Glutamatergic neuron (in vitro differentiated cells): ENCODE data around the gene CHRNA7. TPM values are rescaled to one million over a fixed set of nuclear protein-coding genes. Genes with fewer than 3 reads are reported as not detected.

Experiments used
- DNase-seq: peaks from one replicate; pipeline ENCODE4 v3.0.0; 2022
- H3K27ac Mint-ChIP-seq: one replicate; pipeline ENCODE4 v1.8.0; 2020; ENCODE audit warnings: mild to moderate bottlenecking, mixed read lengths, inconsistent platforms; ENCODE audit not compliant: unreplicated experiment
- H3K27me3 Mint-ChIP-seq: one replicate; pipeline ENCODE4 v1.8.0; 2020; ENCODE audit warnings: mild to moderate bottlenecking, moderate library complexity, mixed read lengths, inconsistent platforms; ENCODE audit not compliant: unreplicated experiment
- H3K36me3 Mint-ChIP-seq: one replicate; pipeline ENCODE4 v1.8.0; 2020; ENCODE audit warnings: mild to moderate bottlenecking, mixed read lengths, inconsistent platforms; ENCODE audit not compliant: unreplicated experiment
- H3K4me1 Mint-ChIP-seq: one replicate; pipeline ENCODE4 v1.8.0; 2020; ENCODE audit warnings: mild to moderate bottlenecking, low read depth, mixed read lengths, inconsistent platforms; ENCODE audit not compliant: unreplicated experiment
- H3K4me3 Mint-ChIP-seq: one replicate; pipeline ENCODE4 v1.8.0; 2020; ENCODE audit warnings: mild to moderate bottlenecking, mixed read lengths, inconsistent platforms; ENCODE audit not compliant: unreplicated experiment
- H3K9me3 Mint-ChIP-seq: one replicate; pipeline ENCODE4 v1.8.0; 2020; ENCODE audit warnings: mild to moderate bottlenecking, moderate library complexity, mixed read lengths, inconsistent platforms; ENCODE audit not compliant: unreplicated experiment
- total RNA-seq: library from RNA; stranded (reverse); fragmentation: NEBNext Ultra II Directional; extraction: Animal tissue kit (Norgen Biotek cat#: 25700); gene quantifications from one replicate; pipeline ENCODE4 v1.2.1, GENCODE V29; 2021; ENCODE audit not compliant: unreplicated experiment
- TF ChIP-seq, protein P1 (sequence below): fragments of 200-600 bp; sonication (generic); IDR thresholded peaks from one replicate; pipeline ENCODE4 v1.5.0; 2021; ENCODE audit not compliant: partially characterized antibody, unreplicated experiment

CHRNA7 gene
- total RNA-seq, 1 donor from 2014 or later = 19.1 TPM

DNA sequence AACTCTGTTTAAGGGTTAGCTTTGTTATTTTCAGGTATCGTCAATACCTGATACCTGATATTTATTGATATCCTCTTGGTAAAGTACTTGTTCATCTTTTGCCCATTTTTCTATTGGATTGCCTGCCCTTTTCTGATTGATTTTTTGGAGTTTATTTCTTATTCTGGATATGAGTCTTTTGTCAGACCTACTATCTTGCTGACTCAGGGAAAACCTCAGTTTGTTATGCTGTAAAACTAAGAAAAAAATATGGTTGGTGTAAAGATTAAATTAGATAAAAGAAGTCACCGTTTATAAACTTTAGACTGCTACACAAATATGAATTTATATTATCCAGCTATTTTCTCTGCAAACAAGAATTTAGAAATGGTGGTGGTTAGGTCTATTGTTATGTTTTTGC lies 65.9 kb downstream of the CHRNA7 start:
- H3K4me3 Mint-ChIP-seq = peak overlapping the region; percentile 75
- TF ChIP-seq, protein P1, sequence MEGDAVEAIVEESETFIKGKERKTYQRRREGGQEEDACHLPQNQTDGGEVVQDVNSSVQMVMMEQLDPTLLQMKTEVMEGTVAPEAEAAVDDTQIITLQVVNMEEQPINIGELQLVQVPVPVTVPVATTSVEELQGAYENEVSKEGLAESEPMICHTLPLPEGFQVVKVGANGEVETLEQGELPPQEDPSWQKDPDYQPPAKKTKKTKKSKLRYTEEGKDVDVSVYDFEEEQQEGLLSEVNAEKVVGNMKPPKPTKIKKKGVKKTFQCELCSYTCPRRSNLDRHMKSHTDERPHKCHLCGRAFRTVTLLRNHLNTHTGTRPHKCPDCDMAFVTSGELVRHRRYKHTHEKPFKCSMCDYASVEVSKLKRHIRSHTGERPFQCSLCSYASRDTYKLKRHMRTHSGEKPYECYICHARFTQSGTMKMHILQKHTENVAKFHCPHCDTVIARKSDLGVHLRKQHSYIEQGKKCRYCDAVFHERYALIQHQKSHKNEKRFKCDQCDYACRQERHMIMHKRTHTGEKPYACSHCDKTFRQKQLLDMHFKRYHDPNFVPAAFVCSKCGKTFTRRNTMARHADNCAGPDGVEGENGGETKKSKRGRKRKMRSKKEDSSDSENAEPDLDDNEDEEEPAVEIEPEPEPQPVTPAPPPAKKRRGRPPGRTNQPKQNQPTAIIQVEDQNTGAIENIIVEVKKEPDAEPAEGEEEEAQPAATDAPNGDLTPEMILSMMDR = no peak
- H3K9me3 Mint-ChIP-seq = peaks cover 20% of the 10 kb centered on the region
- peaks cover 4% of the 10 kb centered on the region for H3K36me3 Mint-ChIP-seq
- DNase-seq = no peak
- peaks cover 13% of the 10 kb centered on the region for H3K27me3 Mint-ChIP-seq
- H3K4me1 Mint-ChIP-seq = peaks cover 58% of the 10 kb centered on the region
- H3K27ac Mint-ChIP-seq = peak overlapping the region; percentile 97

DNA sequence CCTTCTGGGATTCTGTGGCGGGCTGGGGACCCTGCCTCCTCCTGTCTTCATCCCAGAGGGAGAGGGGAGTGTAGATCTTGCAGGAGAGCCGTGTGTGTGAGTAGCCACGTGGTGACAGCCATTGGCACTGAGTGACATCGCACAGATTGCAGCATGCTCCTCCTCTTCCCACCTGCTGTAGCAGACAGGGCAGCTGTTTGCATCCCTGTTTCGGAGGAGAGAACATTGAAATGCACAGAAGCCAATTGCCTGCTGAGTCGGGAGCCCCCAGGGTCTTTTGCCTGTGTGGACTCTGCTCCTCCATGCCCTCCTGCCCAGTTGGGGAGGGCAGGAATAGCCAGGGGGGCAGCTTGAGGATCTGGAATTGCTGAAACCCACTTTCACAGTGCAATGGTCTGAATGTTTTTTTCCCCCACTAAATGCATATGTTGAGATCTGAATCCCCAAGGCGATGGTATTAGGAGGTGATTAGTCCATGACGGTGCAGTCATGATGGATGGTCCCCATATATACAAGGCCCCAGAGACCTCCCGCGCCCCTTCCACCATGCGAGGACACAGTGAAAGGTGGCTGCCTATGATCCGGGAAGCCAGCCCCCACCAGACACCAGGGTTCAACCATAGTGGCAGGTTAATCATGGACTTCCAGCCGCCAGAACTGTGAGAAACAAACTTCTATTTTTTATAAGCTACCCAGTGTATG lies 66.8 kb downstream of the CHRNA7 start:
- H3K27ac Mint-ChIP-seq = peak overlapping the region; percentile 97
- peaks cover 20% of the 10 kb centered on the region for H3K9me3 Mint-ChIP-seq
- H3K27me3 Mint-ChIP-seq = peaks cover 13% of the 10 kb centered on the region
- peak overlapping the region; percentile 75 for H3K4me3 Mint-ChIP-seq
- peaks cover 61% of the 10 kb centered on the region for H3K4me1 Mint-ChIP-seq
- peaks cover 4% of the 10 kb centered on the region for H3K36me3 Mint-ChIP-seq
- DNase-seq = peak; percentile 82
- TF ChIP-seq, protein P1 = no peak

DNA sequence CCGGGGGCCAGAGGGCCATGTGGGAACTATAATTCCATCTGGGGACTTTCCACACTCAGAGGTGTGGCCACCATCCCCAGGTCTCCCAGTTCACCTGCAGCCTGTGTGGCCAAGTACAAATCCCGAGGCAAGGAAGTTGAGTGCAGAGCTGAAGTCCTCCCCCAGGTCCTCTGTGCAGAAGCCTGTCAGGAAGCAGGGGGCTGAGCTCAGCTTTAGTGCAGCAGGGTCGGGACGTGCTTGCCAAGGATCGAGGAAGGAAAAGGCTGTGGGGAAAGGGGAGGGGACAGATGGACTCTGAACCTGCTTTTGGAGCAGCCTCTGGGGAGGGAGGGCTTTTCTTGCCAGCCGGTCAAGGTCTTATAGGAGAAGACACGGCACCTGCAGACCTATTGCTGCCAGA lies 67.7 kb downstream of the CHRNA7 start:
- H3K27me3 Mint-ChIP-seq = peaks cover 13% of the 10 kb centered on the region
- DNase-seq = no peak
- peaks cover 61% of the 10 kb centered on the region for H3K4me1 Mint-ChIP-seq
- H3K9me3 Mint-ChIP-seq = peaks cover 20% of the 10 kb centered on the region
- H3K4me3 Mint-ChIP-seq = peak overlapping the region; percentile 75
- H3K36me3 Mint-ChIP-seq = peaks cover 8% of the 10 kb centered on the region
- TF ChIP-seq, protein P1 = no peak
- peak overlapping the region; percentile 97 for H3K27ac Mint-ChIP-seq

DNA sequence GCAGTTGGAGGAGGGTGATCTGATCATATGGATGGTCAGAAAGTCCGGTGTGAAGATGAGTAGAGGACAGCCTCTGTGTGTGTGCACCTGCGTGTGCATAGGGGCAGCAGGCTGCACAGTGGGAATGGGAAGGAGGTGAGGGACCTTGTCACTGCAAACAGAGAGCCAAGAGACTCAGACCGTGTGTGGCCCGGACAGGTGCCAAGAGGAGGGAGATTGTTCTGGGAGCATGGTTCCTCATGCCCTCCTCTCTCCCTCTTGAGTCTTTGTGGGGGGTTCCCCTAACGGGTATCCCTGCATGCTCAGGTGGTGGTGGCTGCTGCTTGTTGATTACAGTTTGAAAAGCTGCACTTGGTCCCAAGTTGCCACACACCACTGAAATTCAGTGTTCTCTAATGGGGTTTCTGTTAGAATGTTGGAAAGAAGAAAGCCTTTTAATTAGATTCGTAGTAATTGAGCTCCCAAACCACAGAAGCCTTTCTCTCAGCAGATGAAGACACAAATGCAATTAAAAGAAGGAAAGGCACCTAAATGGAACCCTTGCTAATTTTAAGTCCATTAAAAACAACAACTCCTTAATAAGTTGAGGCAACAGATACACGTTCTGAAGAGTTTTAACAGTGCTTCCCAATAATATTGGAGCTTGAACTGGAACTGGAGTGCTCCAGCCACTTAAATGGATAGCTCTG lies 68.9 kb downstream of the CHRNA7 start:
- Mint-ChIP-seq H3K4me3 (peak overlapping the region; percentile 43), H3K9me3 (peaks cover 25% of the 10 kb centered on the region), H3K27me3 (peaks cover 13% of the 10 kb centered on the region), H3K36me3 (peaks cover 15% of the 10 kb centered on the region), H3K27ac (peak overlapping the region; percentile 97), H3K4me1 (peaks cover 55% of the 10 kb centered on the region)
- DNase-seq = no peak
- TF ChIP-seq, protein P1 = no peak
